ENCODE measurements around the gene MOBP.

MOBP gene

GRCh38 chr3:39478226-39478625 is 10.7 kb downstream of the MOBP start:
- Histone ChIP-seq H3K4me3 (ENCODE audit: low read length) (no peak overlapping the region), H3K4me2 (ENCODE audit: low read length) (no peak overlapping the region), H3K9me3 (ENCODE audit: insufficient read depth, low read length) (peaks cover 5% of the 10 kb centered on the region; the same call in 1 of the 2 replicates), H3K27ac (ENCODE audit: low read length) (no peak overlapping the region), H2AFZ (ENCODE audit: low read depth, low read length) (no peak overlapping the region), H3K9ac (ENCODE audit: low read length) (no peak overlapping the region), H3K27me3 (ENCODE audit: low read depth, low read length) (0 out of 2 replicates have a peak, but pooled peaks cover 5% of the 10 kb centered on the region), H3K36me3 (replicated peaks; ENCODE audit: low read depth, low read length) (no peaks in the 10 kb centered on the region), H3K4me1 (ENCODE audit: low read length) (no peaks in the 10 kb centered on the region), H3K79me2 (ENCODE audit: low read length) (no peaks in the 10 kb centered on the region), H4K20me1 (ENCODE audit: insufficient read depth, low read length) (no peaks in the 10 kb centered on the region)
- TF ChIP-seq CTCF (IDR thresholded peaks at IDR 0.05; ENCODE audit: low read depth, low read length) (no peak), EZH2phosphoT487 (IDR thresholded peaks at IDR 0.05; ENCODE audit: low read depth) (no peak)

GRCh38 chr3:39479701-39480414 is 12.4 kb downstream of the MOBP start:
- H3K9ac ChIP-seq (ENCODE audit: low read length) = no peak overlapping the region
- no peaks in the 10 kb centered on the region for H4K20me1 ChIP-seq (ENCODE audit: insufficient read depth, low read length)
- no peak for TF ChIP-seq EZH2phosphoT487 (IDR thresholded peaks at IDR 0.05; ENCODE audit: low read depth)
- no peak for TF ChIP-seq CTCF (IDR thresholded peaks at IDR 0.05; ENCODE audit: low read depth, low read length)
- H3K27me3 ChIP-seq (ENCODE audit: low read depth, low read length) = 0 out of 2 replicates have a peak, but pooled peaks cover 5% of the 10 kb centered on the region
- no peak overlapping the region for H3K4me3 ChIP-seq (ENCODE audit: low read length)
- no peak overlapping the region for H3K4me2 ChIP-seq (ENCODE audit: low read length)
- H3K36me3 ChIP-seq (replicated peaks; ENCODE audit: low read depth, low read length) = no peaks in the 10 kb centered on the region
- no peaks in the 10 kb centered on the region for H3K79me2 ChIP-seq (ENCODE audit: low read length)
- peaks cover 5% of the 10 kb centered on the region; the same call in 1 of the 2 replicates for H3K9me3 ChIP-seq (ENCODE audit: insufficient read depth, low read length)
- no peaks in the 10 kb centered on the region for H3K4me1 ChIP-seq (ENCODE audit: low read length)
- no peak overlapping the region for H2AFZ ChIP-seq (ENCODE audit: low read depth, low read length)
- H3K27ac ChIP-seq (ENCODE audit: low read length) = no peak overlapping the region

GRCh38 chr3:39485547-39485946 is 18.1 kb downstream of the MOBP start:
- Histone ChIP-seq H4K20me1 (ENCODE audit: insufficient read depth, low read length) (no peaks in the 10 kb centered on the region), H3K36me3 (replicated peaks; ENCODE audit: low read depth, low read length) (no peaks in the 10 kb centered on the region), H3K27me3 (ENCODE audit: low read depth, low read length) (0 out of 2 replicates have a peak, but pooled peaks cover 10% of the 10 kb centered on the region), H3K79me2 (ENCODE audit: low read length) (no peaks in the 10 kb centered on the region), H3K4me2 (ENCODE audit: low read length) (no peak overlapping the region), H3K4me1 (ENCODE audit: low read length) (no peaks in the 10 kb centered on the region), H3K4me3 (ENCODE audit: low read length) (no peak overlapping the region), H2AFZ (ENCODE audit: low read depth, low read length) (0 out of 2 replicates have a peak overlapping the region, but pooled peaks have one; percentile 3), H3K27ac (ENCODE audit: low read length) (no peak overlapping the region), H3K9me3 (ENCODE audit: insufficient read depth, low read length) (no peaks in the 10 kb centered on the region), H3K9ac (ENCODE audit: low read length) (no peak overlapping the region)
- TF ChIP-seq CTCF (IDR thresholded peaks at IDR 0.05; ENCODE audit: low read depth, low read length) (no peak), EZH2phosphoT487 (IDR thresholded peaks at IDR 0.05; ENCODE audit: low read depth) (no peak)

- no peaks in the 10 kb centered on the region for H3K79me2 ChIP-seq (ENCODE audit: low read length)
- TF ChIP-seq EZH2phosphoT487 (IDR thresholded peaks at IDR 0.05; ENCODE audit: low read depth) = no peak
- no peak for TF ChIP-seq CTCF (IDR thresholded peaks at IDR 0.05; ENCODE audit: low read depth, low read length)
Measured at GRCh38 chr3:39491014-39491413, 23.5 kb downstream of the MOBP start.

More at GRCh38 chr3:39491014-39491413, 23.5 kb downstream of the MOBP start:
- no peak overlapping the region for H2AFZ ChIP-seq (ENCODE audit: low read depth, low read length)
- no peaks in the 10 kb centered on the region for H4K20me1 ChIP-seq (ENCODE audit: insufficient read depth, low read length)
- H3K27me3 ChIP-seq (ENCODE audit: low read depth, low read length) = peaks cover 22% of the 10 kb centered on the region
- H3K4me2 ChIP-seq (ENCODE audit: low read length) = no peak overlapping the region
- no peaks in the 10 kb centered on the region for H3K9me3 ChIP-seq (ENCODE audit: insufficient read depth, low read length)
- no peak overlapping the region for H3K27ac ChIP-seq (ENCODE audit: low read length)
- no peaks in the 10 kb centered on the region for H3K36me3 ChIP-seq (replicated peaks; ENCODE audit: low read depth, low read length)
- H3K4me1 ChIP-seq (ENCODE audit: low read length) = no peaks in the 10 kb centered on the region
- no peak overlapping the region for H3K4me3 ChIP-seq (ENCODE audit: low read length)
- no peak overlapping the region for H3K9ac ChIP-seq (ENCODE audit: low read length)

Data from OCI-LY3 (cell line).